Upper lobe of right lung (tissue), 1 donor: ENCODE results near the gene IFNL4. TPM values are rescaled to one million over a fixed set of nuclear protein-coding genes. Genes with fewer than 3 reads are reported as not detected.
"Not testable (repeated sequence)": the region's sequence is repeated elsewhere in the genome, so short reads cannot be mapped to it uniquely, and the experiment has no call there.

Experiments
- ATAC-seq: fragments of 200-7000 bp; cut with Tn5 transposase; one replicate; pipeline ENCODE4 v1.9.1; 2020; ENCODE audit warnings: mild to moderate bottlenecking, moderate library complexity
- DNase-seq: peaks from one replicate; pipeline ENCODE4 v3.0.0-alpha.2; 2020
- H3K27ac ChIP-seq: fragments of 200-600 bp; one replicate; pipeline ENCODE4 v1.8.0; 2022
- H3K27me3 ChIP-seq: fragments of 200-600 bp; one replicate; pipeline ENCODE4 v1.8.0; 2022; ENCODE audit warnings: mild to moderate bottlenecking
- H3K36me3 ChIP-seq: fragments of 200-600 bp; one replicate; pipeline ENCODE4 v1.8.0; 2022
- H3K4me1 ChIP-seq: fragments of 200-600 bp; one replicate; pipeline ENCODE4 v1.8.0; 2022
- H3K4me3 ChIP-seq: fragments of 200-600 bp; one replicate; pipeline ENCODE4 v1.8.0; 2022; ENCODE audit warnings: mild to moderate bottlenecking
- H3K9me3 ChIP-seq: fragments of 200-600 bp; one replicate; pipeline ENCODE4 v1.8.0; 2022
- intact Hi-C: fragments of 100-400 bp; cut with DNase I; formaldehyde crosslinking; loops from one replicate; pipeline ENCODE4 v1.11.0; 2022
- total RNA-seq: library from RNA; stranded (reverse); fragmentation: NEBNext Ultra II Directional; extraction: Animal tissue kit (Norgen Biotek cat#: 25700); gene quantifications from one replicate; pipeline ENCODE4 v1.2.1, GENCODE V29; 2021
- TF ChIP-seq, protein P1 (sequence below): fragments of 200-600 bp; IDR thresholded peaks from one replicate; pipeline ENCODE4 v1.8.0; 2022; ENCODE audit warnings: antibody characterized with exemption
- donor health status: DM: no; HTN: yes; CAD: no; lungs with severe emphysema.

The IFNL4 gene
- total RNA-seq, 1 donor from 2014 or later: not detected

DNA sequence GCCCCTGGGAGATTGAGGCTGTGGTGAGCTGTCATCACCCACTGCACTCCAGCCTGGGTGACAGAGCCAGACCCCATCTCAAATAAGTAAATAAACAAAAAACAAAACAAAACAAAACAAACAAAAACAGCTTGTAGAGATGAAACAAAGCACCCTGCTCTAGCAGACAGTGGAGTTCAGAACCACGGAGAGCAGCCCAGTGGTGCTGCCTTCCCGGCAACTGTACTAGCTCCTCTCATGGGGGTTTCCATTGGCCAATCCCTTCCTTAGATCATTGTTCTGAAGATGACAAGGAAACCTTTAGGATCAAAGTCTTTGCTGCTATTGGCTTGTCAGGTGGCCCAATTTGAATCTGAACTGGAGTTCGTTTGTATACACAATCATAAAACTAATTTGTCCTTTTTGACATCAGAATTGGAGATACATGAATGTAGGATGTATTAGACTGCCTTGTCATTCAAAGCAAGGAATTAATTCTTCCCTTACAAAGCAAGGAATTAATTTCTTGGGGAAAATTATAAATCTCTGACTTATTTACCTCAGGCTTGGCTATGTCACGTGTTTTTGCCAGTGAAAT is 24.9 kb downstream of the IFNL4 start:
- H3K4me1 ChIP-seq: no peaks in the 10 kb centered on the region
- DNase-seq: no peak
- peaks cover 21% of the 10 kb centered on the region for H3K27me3 ChIP-seq
- no peak overlapping the region for H3K4me3 ChIP-seq
- H3K27ac ChIP-seq: no peak overlapping the region
- intact Hi-C loops: no loop called here
- no peaks in the 10 kb centered on the region for H3K9me3 ChIP-seq
- no peaks in the 10 kb centered on the region for H3K36me3 ChIP-seq
- TF ChIP-seq, protein P1, sequence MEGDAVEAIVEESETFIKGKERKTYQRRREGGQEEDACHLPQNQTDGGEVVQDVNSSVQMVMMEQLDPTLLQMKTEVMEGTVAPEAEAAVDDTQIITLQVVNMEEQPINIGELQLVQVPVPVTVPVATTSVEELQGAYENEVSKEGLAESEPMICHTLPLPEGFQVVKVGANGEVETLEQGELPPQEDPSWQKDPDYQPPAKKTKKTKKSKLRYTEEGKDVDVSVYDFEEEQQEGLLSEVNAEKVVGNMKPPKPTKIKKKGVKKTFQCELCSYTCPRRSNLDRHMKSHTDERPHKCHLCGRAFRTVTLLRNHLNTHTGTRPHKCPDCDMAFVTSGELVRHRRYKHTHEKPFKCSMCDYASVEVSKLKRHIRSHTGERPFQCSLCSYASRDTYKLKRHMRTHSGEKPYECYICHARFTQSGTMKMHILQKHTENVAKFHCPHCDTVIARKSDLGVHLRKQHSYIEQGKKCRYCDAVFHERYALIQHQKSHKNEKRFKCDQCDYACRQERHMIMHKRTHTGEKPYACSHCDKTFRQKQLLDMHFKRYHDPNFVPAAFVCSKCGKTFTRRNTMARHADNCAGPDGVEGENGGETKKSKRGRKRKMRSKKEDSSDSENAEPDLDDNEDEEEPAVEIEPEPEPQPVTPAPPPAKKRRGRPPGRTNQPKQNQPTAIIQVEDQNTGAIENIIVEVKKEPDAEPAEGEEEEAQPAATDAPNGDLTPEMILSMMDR: no peak
- ATAC-seq: no peak

DNA sequence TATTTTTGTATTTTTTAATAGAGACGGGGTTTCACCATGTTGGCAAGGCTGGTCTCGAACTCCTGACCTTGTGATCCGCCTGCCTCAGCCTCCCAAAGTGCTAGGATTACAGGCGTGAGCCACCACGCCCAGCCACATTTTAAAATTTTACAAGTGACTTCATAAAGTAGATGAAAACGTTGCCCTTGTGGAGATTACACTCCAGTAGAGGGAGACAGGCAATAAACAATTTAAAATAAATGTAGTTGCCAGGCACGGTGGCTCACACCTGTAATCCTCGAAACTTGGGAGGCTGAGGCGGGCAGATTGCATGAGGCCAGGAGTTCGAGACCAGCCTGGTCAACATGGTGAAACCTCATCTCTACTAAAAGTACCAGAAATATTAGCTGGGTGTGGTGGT is 29.5 kb downstream of the IFNL4 start:
- intact Hi-C loops, ATAC-seq, H3K36me3 ChIP-seq, DNase-seq, H3K9me3 ChIP-seq, H3K27ac ChIP-seq, H3K27me3 ChIP-seq, H3K4me1 ChIP-seq, H3K4me3 ChIP-seq: not testable (repeated sequence)

DNA sequence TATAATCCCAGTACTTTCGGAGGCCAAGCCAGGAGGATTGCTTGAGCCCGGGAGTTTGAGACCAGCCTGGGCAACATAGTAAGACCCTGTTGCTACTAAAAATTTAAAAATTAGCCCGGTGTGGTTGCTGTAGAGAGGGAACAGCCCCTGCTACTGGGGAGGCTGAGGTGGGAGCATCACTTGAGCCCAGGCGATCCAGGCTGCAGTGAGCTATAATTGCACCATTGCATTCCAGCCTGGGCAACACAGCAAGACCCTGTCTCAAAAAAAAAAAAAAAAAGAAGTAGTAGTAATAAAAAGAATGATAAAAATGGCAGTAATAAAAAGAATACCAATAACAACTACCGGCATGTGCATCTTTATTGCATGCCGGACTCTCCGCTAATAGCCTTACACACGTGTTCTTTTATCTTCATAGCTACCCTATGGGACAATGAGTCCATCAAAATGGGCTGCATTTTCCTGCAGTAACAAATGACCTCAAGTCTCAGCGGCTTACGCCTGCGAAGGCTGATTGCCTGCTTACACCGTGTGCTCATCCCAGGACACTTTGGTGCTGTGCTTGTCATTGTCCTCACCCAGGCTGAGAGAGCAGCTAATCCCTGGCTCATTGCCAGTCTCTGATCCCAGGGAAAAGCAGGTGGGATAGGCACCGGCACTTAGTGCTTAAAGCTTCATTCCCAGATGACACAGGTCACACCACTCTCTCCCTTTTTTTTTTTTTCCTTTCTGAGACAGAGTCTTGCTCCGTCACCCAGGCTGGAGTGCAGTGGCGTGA is 30.2 kb downstream of the IFNL4 start:
- Histone ChIP-seq H3K4me3 (no peak overlapping the region), H3K4me1 (no peaks in the 10 kb centered on the region), H3K36me3 (no peaks in the 10 kb centered on the region), H3K27ac (no peak overlapping the region), H3K27me3 (peaks cover 1% of the 10 kb centered on the region), H3K9me3 (no peaks in the 10 kb centered on the region)
- TF ChIP-seq, protein P1: no peak
- ATAC-seq: no peak
- no peak for DNase-seq
- intact Hi-C loops: no loop called here

DNA sequence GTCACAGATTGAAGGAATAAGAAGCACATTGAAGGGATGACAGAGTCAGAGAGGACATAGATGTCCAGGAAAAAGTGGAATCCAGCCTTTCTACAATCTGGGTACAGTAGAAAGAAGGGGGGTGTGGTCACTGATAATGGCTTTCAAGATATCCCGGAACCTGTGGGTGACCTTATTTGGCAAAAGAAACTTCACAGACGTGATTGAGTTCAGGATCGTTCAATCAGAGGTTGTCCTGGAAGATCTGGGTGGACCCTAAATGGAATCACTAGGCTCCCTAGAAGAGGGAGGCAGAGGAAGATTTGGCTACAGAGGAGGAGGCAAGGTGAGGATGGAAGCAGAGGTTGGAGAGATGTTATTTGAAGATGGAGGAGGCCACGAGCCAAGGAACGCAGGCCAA is 31.6 kb downstream of the IFNL4 start:
- no peaks in the 10 kb centered on the region for H3K27me3 ChIP-seq
- H3K36me3 ChIP-seq: no peaks in the 10 kb centered on the region
- H3K4me1 ChIP-seq: no peaks in the 10 kb centered on the region
- no peak for ATAC-seq
- no peaks in the 10 kb centered on the region for H3K9me3 ChIP-seq
- H3K4me3 ChIP-seq: no peak overlapping the region
- TF ChIP-seq, protein P1: no peak
- intact Hi-C loops: no loop called here
- DNase-seq: no peak
- no peak overlapping the region for H3K27ac ChIP-seq

DNA sequence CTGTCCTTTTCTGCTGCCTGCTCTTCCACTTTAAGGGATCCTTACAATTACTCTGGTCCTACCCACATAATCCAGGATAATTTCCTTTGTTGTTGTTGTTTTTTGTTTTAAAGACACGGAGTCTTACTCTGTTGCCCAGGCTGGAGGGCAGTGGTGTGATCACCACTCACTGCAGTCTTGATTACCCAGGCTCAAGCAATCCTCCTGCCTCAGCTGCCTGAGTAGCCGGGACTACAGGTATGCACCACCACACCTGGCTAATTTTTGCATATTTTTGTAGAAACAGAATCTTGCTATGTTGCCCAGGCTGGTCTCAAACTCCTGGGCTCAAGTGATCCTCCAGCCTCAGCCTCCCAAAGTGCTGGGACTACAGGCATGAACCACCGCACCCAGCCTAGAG is 33.3 kb downstream of the IFNL4 start:
- H3K4me3 ChIP-seq, DNase-seq, H3K27ac ChIP-seq, H3K4me1 ChIP-seq, H3K9me3 ChIP-seq, intact Hi-C loops, ATAC-seq, H3K36me3 ChIP-seq, H3K27me3 ChIP-seq: not testable (repeated sequence)

DNA sequence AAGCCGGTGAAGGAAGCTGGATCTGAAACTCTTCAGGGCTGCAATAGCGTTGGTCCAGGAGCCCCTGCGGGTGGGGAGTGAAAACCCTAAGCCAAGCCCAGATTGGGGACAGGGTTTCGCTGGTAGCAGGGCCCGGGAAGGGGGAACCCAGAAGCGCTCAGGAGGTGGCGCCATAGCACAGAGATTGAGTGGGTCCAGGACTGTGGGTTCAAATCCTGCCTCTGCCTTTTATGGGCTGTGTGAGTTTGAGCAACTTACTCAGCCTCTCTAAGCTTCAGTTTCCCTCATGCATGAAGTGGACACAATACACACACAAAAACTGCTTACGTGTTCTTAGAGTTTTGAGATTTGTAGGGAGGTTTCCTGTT is 36.3 kb downstream of the IFNL4 start:
- ATAC-seq (peak; percentile 89), DNase-seq (peak; percentile 72)
- no peak overlapping the region for H3K27ac ChIP-seq
- H3K4me1 ChIP-seq: no peaks in the 10 kb centered on the region
- H3K4me3 ChIP-seq: no peak overlapping the region
- intact Hi-C loops: no loop called here
- TF ChIP-seq, protein P1: peak; percentile 35
- H3K27me3 ChIP-seq: no peaks in the 10 kb centered on the region
- H3K9me3 ChIP-seq: no peaks in the 10 kb centered on the region
- no peaks in the 10 kb centered on the region for H3K36me3 ChIP-seq
